ENCODE measurements around the gene HELLS. TPM values are rescaled to one million over a fixed set of nuclear protein-coding genes. Genes with fewer than 3 reads are reported as not detected.

The HELLS gene
- total RNA-seq (10 to 100 TPM; 20.0 to 32.9 TPM), polyA plus RNA-seq (ENCODE audit: insufficient read length in 6 of 6) (10 to 100 TPM; 28.4 to 47.5 (median 37.6) TPM)
- long read RNA-seq, donor 1, partial matches to known transcripts = 0 of 1 reads
- long read RNA-seq, donor 1, other reads (novel, unspliced or antisense) = 0 of 1 reads
- long read RNA-seq, donor 2, partial matches to known transcripts = 22 of 22 reads
- long read RNA-seq, donor 2, other reads (novel, unspliced or antisense) = 0 of 22 reads
- long read RNA-seq, donor 3, partial matches to known transcripts = 0 of 2 reads
- long read RNA-seq, donor 3, other reads (novel, unspliced or antisense) = 0 of 2 reads
- long read RNA-seq, donor 4, partial matches to known transcripts = 2 of 2 reads
- long read RNA-seq, donor 4, other reads (novel, unspliced or antisense) = 0 of 2 reads
- long read RNA-seq, donor 5 = 0 reads
- long read RNA-seq, donor 6, partial matches to known transcripts = 0 of 2 reads
- long read RNA-seq, donor 6, other reads (novel, unspliced or antisense) = 0 of 2 reads
- long read RNA-seq, donor 7, partial matches to known transcripts = 0 of 1 reads
- long read RNA-seq, donor 7, other reads (novel, unspliced or antisense) = 0 of 1 reads
- long read RNA-seq, donor 8 = 0 reads
- long read RNA-seq, donor 9, partial matches to known transcripts = 0 of 1 reads
- long read RNA-seq, donor 9, other reads (novel, unspliced or antisense) = 0 of 1 reads
- long read RNA-seq, donor 10, partial matches to known transcripts = 6 of 8 reads
- long read RNA-seq, donor 10, other reads (novel, unspliced or antisense) = 2 of 8 reads
- long read RNA-seq, donor 11, partial matches to known transcripts = 0 of 1 reads
- long read RNA-seq, donor 11, other reads (novel, unspliced or antisense) = 0 of 1 reads
- long read RNA-seq, donor 12, partial matches to known transcripts = 0 of 1 reads
- long read RNA-seq, donor 12, other reads (novel, unspliced or antisense) = 0 of 1 reads

DNA sequence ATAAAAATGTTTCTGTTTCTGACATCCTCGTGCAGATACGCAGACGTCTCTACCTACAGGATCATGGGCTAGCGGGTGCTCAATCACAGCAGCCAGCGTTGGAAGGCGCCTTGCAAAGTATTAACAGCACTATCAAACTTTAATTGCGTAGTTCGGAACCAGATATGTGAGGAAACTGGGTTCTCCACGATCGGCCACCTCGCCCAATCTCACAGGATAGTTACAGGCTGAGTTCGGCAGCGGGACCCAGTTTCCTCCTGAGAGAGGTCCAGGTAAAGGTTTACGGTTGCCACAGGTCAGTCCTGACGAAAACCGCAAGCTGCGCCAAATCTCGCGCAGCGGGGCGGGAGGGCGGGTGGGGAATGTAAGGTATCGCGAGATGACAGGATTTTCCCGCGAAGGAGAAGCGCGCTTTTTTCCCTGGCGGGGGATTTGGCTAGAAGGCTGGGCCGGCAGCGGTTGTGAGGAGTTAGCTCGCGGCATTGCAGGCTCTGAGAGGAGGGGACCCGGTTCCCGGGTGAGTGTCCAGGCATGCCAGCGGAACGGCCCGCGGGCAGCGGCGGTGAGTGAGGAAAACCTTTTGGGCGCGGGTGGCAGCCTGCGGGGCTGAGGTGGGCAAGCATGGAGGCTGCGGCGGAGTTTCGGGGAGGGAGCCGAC lies at the start of gene HELLS:
Gene HELLS (plus strand): TSS at position 398 of the 658 bp plus-strand sequence. CDS start 134 bp downstream, at position 532.
- intact Hi-C loops (cut with DNase I) = no loop called here
- no peaks in the 10 kb centered on the region for H3K9me3 ChIP-seq

DNA sequence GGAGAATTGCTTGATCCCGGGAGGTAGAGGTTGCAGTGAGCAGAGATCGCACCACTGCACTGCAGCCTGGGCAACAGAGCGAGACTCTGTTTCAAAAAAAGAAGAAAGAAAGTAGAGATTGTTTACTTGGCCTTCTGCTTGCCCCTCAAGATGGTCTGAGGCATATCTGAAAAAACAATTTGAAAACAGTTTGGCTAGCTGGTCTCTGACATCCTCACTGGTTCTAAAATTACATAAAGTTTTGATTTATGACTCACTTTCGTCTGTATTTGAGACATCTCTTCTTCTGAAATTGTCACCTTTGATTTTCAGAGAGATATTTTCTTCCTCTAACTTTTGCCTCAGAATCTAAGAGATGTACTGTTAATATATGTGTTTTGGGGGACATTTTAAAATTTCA lies 49.6 kb upstream of the HELLS start:
- intact Hi-C loops (cut with DNase I) = no loop called here
- DNase-seq = no peak
- Histone ChIP-seq H3K27ac (no peak overlapping the region), H3K27me3 (no peaks in the 10 kb centered on the region), H3K4me1 (no peaks in the 10 kb centered on the region), H3K9me3 (no peaks in the 10 kb centered on the region), H3K4me3 (no peak overlapping the region), H3K36me3 (peaks cover 0 to 9% of the 10 kb centered on the region in 2 donors)
- TF ChIP-seq, protein P1, sequence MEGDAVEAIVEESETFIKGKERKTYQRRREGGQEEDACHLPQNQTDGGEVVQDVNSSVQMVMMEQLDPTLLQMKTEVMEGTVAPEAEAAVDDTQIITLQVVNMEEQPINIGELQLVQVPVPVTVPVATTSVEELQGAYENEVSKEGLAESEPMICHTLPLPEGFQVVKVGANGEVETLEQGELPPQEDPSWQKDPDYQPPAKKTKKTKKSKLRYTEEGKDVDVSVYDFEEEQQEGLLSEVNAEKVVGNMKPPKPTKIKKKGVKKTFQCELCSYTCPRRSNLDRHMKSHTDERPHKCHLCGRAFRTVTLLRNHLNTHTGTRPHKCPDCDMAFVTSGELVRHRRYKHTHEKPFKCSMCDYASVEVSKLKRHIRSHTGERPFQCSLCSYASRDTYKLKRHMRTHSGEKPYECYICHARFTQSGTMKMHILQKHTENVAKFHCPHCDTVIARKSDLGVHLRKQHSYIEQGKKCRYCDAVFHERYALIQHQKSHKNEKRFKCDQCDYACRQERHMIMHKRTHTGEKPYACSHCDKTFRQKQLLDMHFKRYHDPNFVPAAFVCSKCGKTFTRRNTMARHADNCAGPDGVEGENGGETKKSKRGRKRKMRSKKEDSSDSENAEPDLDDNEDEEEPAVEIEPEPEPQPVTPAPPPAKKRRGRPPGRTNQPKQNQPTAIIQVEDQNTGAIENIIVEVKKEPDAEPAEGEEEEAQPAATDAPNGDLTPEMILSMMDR (IDR thresholded peaks at IDR 0.05) = no peak
- no peak for ATAC-seq

More for the DNA sequence above, at the start of gene HELLS:
- Histone ChIP-seq H3K4me1 (peaks cover 4 to 21% of the 10 kb centered on the region in 2 donors), H3K27me3 (no peaks in the 10 kb centered on the region), H3K27ac (peak within 1 kb of the TSS; percentile 70 to 75), H3K4me3 (peak within 1 kb of the TSS; percentile 67 to 70), H3K36me3 (no peaks in the 10 kb centered on the region)
- TF ChIP-seq, protein P1 (IDR thresholded peaks at IDR 0.05) = peak in 1 of 2 donors; percentile 14
- peak; percentile 81 to 93 (median 87) for DNase-seq
- peak; percentile 93 for ATAC-seq

DNA sequence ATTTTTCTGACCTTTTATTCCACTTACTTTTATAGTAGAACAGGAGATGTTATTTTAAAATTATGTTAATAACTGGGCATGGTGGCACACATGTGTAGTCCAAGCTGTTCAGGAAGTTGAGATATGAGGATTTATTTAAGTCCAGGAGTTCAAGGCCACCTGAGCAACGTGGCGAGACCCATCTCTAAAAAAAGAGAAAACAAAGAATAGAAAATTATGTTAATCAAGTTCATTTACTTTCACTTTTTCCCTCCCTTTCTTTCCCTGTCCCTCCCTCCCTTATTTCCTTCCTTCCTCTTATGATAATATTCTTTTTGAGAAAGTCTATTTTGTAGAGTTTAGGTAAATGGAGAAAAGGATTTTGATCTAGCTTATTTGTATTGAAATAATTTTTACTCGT lies 48.9 kb upstream of the HELLS start:
- no peak overlapping the region for H3K4me3 ChIP-seq
- H3K9me3 ChIP-seq = no peaks in the 10 kb centered on the region
- H3K4me1 ChIP-seq = no peaks in the 10 kb centered on the region
- ATAC-seq = no peak
- TF ChIP-seq, protein P1 (IDR thresholded peaks at IDR 0.05) = no peak
- H3K27ac ChIP-seq = no peak overlapping the region
- H3K36me3 ChIP-seq = peaks cover 0 to 9% of the 10 kb centered on the region in 2 donors
- intact Hi-C loops (cut with DNase I) = no loop called here
- DNase-seq = no peak
- no peaks in the 10 kb centered on the region for H3K27me3 ChIP-seq

DNA sequence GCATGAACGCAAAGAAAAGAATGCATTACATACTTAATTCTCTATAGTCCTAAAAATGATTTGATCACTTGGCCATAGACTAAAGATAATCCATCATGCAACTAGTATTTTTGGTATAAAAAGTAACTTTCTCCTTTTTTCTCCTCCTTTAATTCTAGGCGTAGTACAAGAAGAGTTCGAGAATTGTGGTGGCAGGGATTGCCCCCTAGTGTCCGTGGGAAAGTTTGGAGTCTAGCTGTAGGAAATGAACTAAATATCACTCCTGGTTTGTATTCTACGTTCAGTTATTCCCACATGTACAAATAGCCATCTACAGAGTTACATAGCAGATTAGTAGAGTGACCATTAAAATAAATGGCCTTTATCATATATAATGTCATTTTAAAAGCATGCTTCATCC lies 45.5 kb upstream of the HELLS start:
- peak in 1 of 4 donors; percentile 5 for DNase-seq
- Histone ChIP-seq H3K27me3 (no peaks in the 10 kb centered on the region), H3K27ac (no peak overlapping the region), H3K4me1 (no peaks in the 10 kb centered on the region), H3K4me3 (no peak overlapping the region), H3K9me3 (no peaks in the 10 kb centered on the region), H3K36me3 (peaks cover 0 to 6% of the 10 kb centered on the region in 2 donors)
- intact Hi-C loops (cut with DNase I) = no loop called here
- ATAC-seq = no peak
- TF ChIP-seq, protein P1 (IDR thresholded peaks at IDR 0.05) = no peak
